Measurements from ENCODE around the gene NKX2-4. TPM values are rescaled to one million over a fixed set of nuclear protein-coding genes. Genes with fewer than 3 reads are reported as not detected.
"Not testable (repeated sequence)": the region's sequence is repeated elsewhere in the genome, so short reads cannot be mapped to it uniquely, and the experiment has no call there.

The NKX2-4 gene
- total RNA-seq, 1 experiment from 2014 or later = 0.15 TPM

GRCh38 chr20:21421601-21422236 is 24.4 kb upstream of the NKX2-4 start:
- Histone ChIP-seq H3K79me2 (ENCODE audit: insufficient read depth, low read length) (no peaks in the 10 kb centered on the region), H2AK5ac (ENCODE audit: insufficient read length, low read length) (no peak overlapping the region), H4K5ac (ENCODE audit: insufficient read length, low read depth, low read length) (no peak overlapping the region), H2BK120ac (ENCODE audit: low read depth, low read length, poor library complexity, severe bottlenecking) (no peak overlapping the region), H2BK15ac (ENCODE audit: low read depth, low read length) (no peak overlapping the region), H4K20me1 (ENCODE audit: control insufficient read depth, insufficient read depth, insufficient read length) (no peaks in the 10 kb centered on the region), H3K27me3 (ENCODE audit: insufficient read depth, low read length) (no peaks in the 10 kb centered on the region), H2BK12ac (ENCODE audit: insufficient read length, low read depth, low read length) (no peak overlapping the region), H3T11ph (ENCODE audit: low read length) (no peak overlapping the region), H3K56ac (ENCODE audit: insufficient read length, low read depth, low read length) (no peak overlapping the region), H3K23me2 (ENCODE audit: insufficient read length, low read depth, low read length, poor library complexity, severe bottlenecking) (no peaks in the 10 kb centered on the region), H3K4ac (ENCODE audit: low read depth, low read length) (no peak overlapping the region), H3K23ac (ENCODE audit: insufficient read length, low read depth, low read length) (no peak overlapping the region), H3K4me2 (ENCODE audit: insufficient read depth, insufficient read length, low read length) (no peak overlapping the region), H3K4me1 (ENCODE audit: insufficient read depth, low read length) (no peaks in the 10 kb centered on the region), H2BK20ac (ENCODE audit: low read depth, low read length, poor library complexity, severe bottlenecking) (no peak overlapping the region), H3K14ac (ENCODE audit: insufficient read depth, low read length) (no peak overlapping the region), H4K8ac (replicated peaks; ENCODE audit: insufficient read length, low read depth, low read length) (no peak overlapping the region), H3K18ac (ENCODE audit: insufficient read length, low read depth, low read length) (no peak overlapping the region), H4K91ac (ENCODE audit: insufficient read length, low read depth, low read length) (no peak overlapping the region), H2AFZ (ENCODE audit: low read length) (no peak overlapping the region), H3K27ac (ENCODE audit: insufficient read length, low read depth, low read length) (no peak overlapping the region), H3K9me3 (ENCODE audit: control insufficient read depth, low read depth, low read length) (no peaks in the 10 kb centered on the region), H3K79me1 (ENCODE audit: insufficient read depth, low read depth, low read length, poor library complexity, severe bottlenecking) (no peaks in the 10 kb centered on the region), H3K9ac (ENCODE audit: extremely low read depth, insufficient read length, low read length) (no peak overlapping the region), H2BK5ac (ENCODE audit: insufficient read length, low read length) (no peak overlapping the region)
- Mint-ChIP-seq H3K4me3 (no peak overlapping the region), H3K9me3 (peaks cover 14 to 20% of the 10 kb centered on the region in 2 experiments), H3K27me3 (ENCODE audit: low read depth) (peaks cover 24% of the 10 kb centered on the region), H3K4me1 (no peaks in the 10 kb centered on the region), H3K36me3 (ENCODE audit: insufficient read depth in 1 of 3, low read depth in 3 of 3) (no peaks in the 10 kb centered on the region; a peak in 3 of 7 replicates), H3K27ac (no peak overlapping the region)
- no peak for TF ChIP-seq CTCF (conservative IDR thresholded peaks at IDR 0.05)
- no CpG with 5 or more reads among the region's 4 CpGs for WGBS (ENCODE audit: extremely low coverage, insufficient read length, low lambda C conversion rate)
- DNase-seq = no peak

DNA sequence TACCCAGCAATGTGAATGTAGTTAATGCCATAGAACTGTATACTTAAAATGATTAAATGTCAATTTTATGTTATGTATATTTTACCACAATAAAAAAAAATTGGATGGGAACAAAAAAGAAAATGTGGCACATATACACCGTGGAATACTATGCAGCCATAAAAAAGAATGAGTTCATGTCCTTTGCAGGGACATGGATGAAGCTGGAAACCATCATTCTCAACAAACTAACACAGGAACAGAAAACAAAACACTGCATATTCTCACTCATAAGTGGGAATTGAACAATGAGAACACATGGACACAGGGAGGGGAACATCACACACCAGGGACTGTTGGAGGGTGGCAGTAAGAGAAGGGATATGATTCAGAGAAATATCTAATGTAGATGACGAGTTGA is 21.8 kb upstream of the NKX2-4 start:
- H3K56ac ChIP-seq (ENCODE audit: insufficient read length, low read depth, low read length); H3K27ac Mint-ChIP-seq; H4K91ac ChIP-seq (ENCODE audit: insufficient read length, low read depth, low read length); H3K36me3 Mint-ChIP-seq (ENCODE audit: insufficient read depth in 1 of 3, low read depth in 3 of 3); H2BK120ac ChIP-seq (ENCODE audit: low read depth, low read length, poor library complexity, severe bottlenecking); H2AFZ ChIP-seq (ENCODE audit: low read length); H3K14ac ChIP-seq (ENCODE audit: insufficient read depth, low read length); H4K20me1 ChIP-seq (ENCODE audit: control insufficient read depth, insufficient read depth, insufficient read length); H2BK12ac ChIP-seq (ENCODE audit: insufficient read length, low read depth, low read length); H3K4me2 ChIP-seq (ENCODE audit: insufficient read depth, insufficient read length, low read length); H3K27ac ChIP-seq (ENCODE audit: insufficient read length, low read depth, low read length); H3K4me3 Mint-ChIP-seq; H3K9ac ChIP-seq (ENCODE audit: extremely low read depth, insufficient read length, low read length); H2BK5ac ChIP-seq (ENCODE audit: insufficient read length, low read length); H2AK5ac ChIP-seq (ENCODE audit: insufficient read length, low read length); H3T11ph ChIP-seq (ENCODE audit: low read length); H3K9me3 ChIP-seq (ENCODE audit: control insufficient read depth, low read depth, low read length); H3K79me2 ChIP-seq (ENCODE audit: insufficient read depth, low read length); H3K4me1 Mint-ChIP-seq; H3K4ac ChIP-seq (ENCODE audit: low read depth, low read length); H2BK20ac ChIP-seq (ENCODE audit: low read depth, low read length, poor library complexity, severe bottlenecking); H4K8ac ChIP-seq (replicated peaks; ENCODE audit: insufficient read length, low read depth, low read length); H3K23me2 ChIP-seq (ENCODE audit: insufficient read length, low read depth, low read length, poor library complexity, severe bottlenecking); H3K4me1 ChIP-seq (ENCODE audit: insufficient read depth, low read length); H2BK15ac ChIP-seq (ENCODE audit: low read depth, low read length); DNase-seq; H3K18ac ChIP-seq (ENCODE audit: insufficient read length, low read depth, low read length); H4K5ac ChIP-seq (ENCODE audit: insufficient read length, low read depth, low read length); H3K27me3 ChIP-seq (ENCODE audit: insufficient read depth, low read length); H3K79me1 ChIP-seq (ENCODE audit: insufficient read depth, low read depth, low read length, poor library complexity, severe bottlenecking); H3K23ac ChIP-seq (ENCODE audit: insufficient read length, low read depth, low read length): not testable (repeated sequence)
- no CpG with 5 or more reads among the region's 2 CpGs for WGBS (ENCODE audit: extremely low coverage, insufficient read length, low lambda C conversion rate)
- Mint-ChIP-seq H3K9me3 (peaks cover 7 to 10% of the 10 kb centered on the region in 2 experiments), H3K27me3 (ENCODE audit: low read depth) (peaks cover 40% of the 10 kb centered on the region)

Data from H9 (cell line).